ENCODE data around the gene ILF2. TPM values are rescaled to one million over a fixed set of nuclear protein-coding genes. Genes with fewer than 3 reads are reported as not detected.

ILF2 gene
- total and polyA plus RNA-seq, 3 experiments from 2014 or later = 126 to 394 (median 379) TPM

- no peak overlapping the region for H3K4me3 ChIP-seq (ENCODE audit: low read length)
- Mint-ChIP-seq H3K4me3 (no peak overlapping the region), H3K9me3 (no peaks in the 10 kb centered on the region), H3K27me3 (peaks cover 0 to 10% of the 10 kb centered on the region in 2 donors), H3K4me1 (peaks cover 8 to 13% (median 8%) of the 10 kb centered on the region in 3 donors), H3K36me3 (peaks cover 0 to under 1% (median 0%) of the 10 kb centered on the region in 3 donors), H3K27ac (peak overlapping the region in 2 of 8 donors; percentile 29 to 87)
- H3K4me1 ChIP-seq (ENCODE audit: insufficient read depth, low read length) = no peaks in the 10 kb centered on the region
- no peaks in the 10 kb centered on the region for H3K27me3 ChIP-seq (ENCODE audit: insufficient read depth, low read length, poor library complexity, severe bottlenecking)
- no peaks in the 10 kb centered on the region for H3K36me3 ChIP-seq (ENCODE audit: insufficient read depth, low read length)
- peak overlapping the region; percentile 24 for H3K27ac ChIP-seq (ENCODE audit: low read depth, low read length)
- H3K9me3 ChIP-seq (ENCODE audit: low read length) = no peaks in the 10 kb centered on the region
- ChIA-PET CTCF (no interaction called here), POLR2A (interaction anchor here (0.6 kb wide), 1 partner anchor 20 kb away, joined by 3 read pairs; no protein-coding TSS in a partner anchor)
- no peak for DNase-seq
Observed at GRCh38 chr1:153628638-153629342, 42.0 kb downstream of the ILF2 start.

- peaks cover 0 to 5% (median 0%) of the 10 kb centered on the region in 3 donors for H3K4me1 Mint-ChIP-seq
- Histone ChIP-seq H3K9me3 (ENCODE audit: low read length) (no peaks in the 10 kb centered on the region), H3K27me3 (ENCODE audit: insufficient read depth, low read length, poor library complexity, severe bottlenecking) (no peaks in the 10 kb centered on the region), H3K36me3 (ENCODE audit: insufficient read depth, low read length) (no peaks in the 10 kb centered on the region), H3K27ac (ENCODE audit: low read depth, low read length) (peak within 1 kb of the TSS; percentile 68), H3K4me3 (ENCODE audit: low read length) (no peak within 1 kb of the TSS), H3K4me1 (ENCODE audit: insufficient read depth, low read length) (no peaks in the 10 kb centered on the region)
- DNase-seq = peak in 1 of 5 donors; percentile 28
- H3K9me3 Mint-ChIP-seq = no peaks in the 10 kb centered on the region
- peak within 1 kb of the TSS in 2 of 8 donors; percentile 29 to 87 for H3K27ac Mint-ChIP-seq
- no peaks in the 10 kb centered on the region for H3K36me3 Mint-ChIP-seq
- ChIA-PET CTCF (no interaction called here), POLR2A (no interaction called here)
- H3K27me3 Mint-ChIP-seq = peaks cover 0 to 10% of the 10 kb centered on the region in 2 donors
- H3K4me3 Mint-ChIP-seq = no peak within 1 kb of the TSS
Observed at GRCh38 chr1:153627715-153628626, 42.8 kb downstream of the ILF2 start, which contains the start of gene S100A1. S100A1 (plus strand) TSS chr1:153628434; CDS start chr1:153630522, 2,088 bp downstream.

GRCh38 chr1:153626904-153627714 is 43.7 kb downstream of the ILF2 start, which contains the start of gene S100A13:
S100A13 (minus strand) TSS chr1:153627505; CDS start chr1:153626472, 1,033 bp downstream.
- ChIA-PET CTCF (no interaction called here), POLR2A (no interaction called here)
- no peak for DNase-seq
- H3K4me3 ChIP-seq (ENCODE audit: low read length) = no peak within 1 kb of the TSS
- Mint-ChIP-seq H3K4me3 (no peak within 1 kb of the TSS), H3K27me3 (peaks cover 0 to 10% of the 10 kb centered on the region in 2 donors), H3K27ac (peak within 1 kb of the TSS in 1 of 8 donors; percentile 36), H3K9me3 (no peaks in the 10 kb centered on the region), H3K36me3 (no peaks in the 10 kb centered on the region), H3K4me1 (no peaks in the 10 kb centered on the region)
- no peaks in the 10 kb centered on the region for H3K9me3 ChIP-seq (ENCODE audit: low read length)
- H3K36me3 ChIP-seq (ENCODE audit: insufficient read depth, low read length) = no peaks in the 10 kb centered on the region
- H3K4me1 ChIP-seq (ENCODE audit: insufficient read depth, low read length) = no peaks in the 10 kb centered on the region
- H3K27ac ChIP-seq (ENCODE audit: low read depth, low read length) = peak within 1 kb of the TSS; percentile 68
- H3K27me3 ChIP-seq (ENCODE audit: insufficient read depth, low read length, poor library complexity, severe bottlenecking) = no peaks in the 10 kb centered on the region

- Mint-ChIP-seq H3K9me3 (no peaks in the 10 kb centered on the region), H3K4me1 (no peaks in the 10 kb centered on the region)
Observed at GRCh38 chr1:153626477-153626903, 44.3 kb downstream of the ILF2 start.

GRCh38 chr1:153624965-153625611 is 45.7 kb downstream of the ILF2 start:
- Mint-ChIP-seq H3K4me3 (no peak overlapping the region), H3K27ac (peak overlapping the region in 1 of 8 donors; percentile 42), H3K4me1 (no peaks in the 10 kb centered on the region), H3K9me3 (no peaks in the 10 kb centered on the region), H3K27me3 (peaks cover 0 to 10% of the 10 kb centered on the region in 2 donors), H3K36me3 (no peaks in the 10 kb centered on the region)
- H3K4me3 ChIP-seq (ENCODE audit: low read length) = no peak overlapping the region
- H3K27me3 ChIP-seq (ENCODE audit: insufficient read depth, low read length, poor library complexity, severe bottlenecking) = no peaks in the 10 kb centered on the region
- ChIA-PET POLR2A (no interaction called here), CTCF (interaction anchor here (1.3 kb wide), 1 partner anchor 53 kb away, joined by 3 read pairs; the partner anchor contains the start of gene NPR1)
- H3K36me3 ChIP-seq (ENCODE audit: insufficient read depth, low read length) = no peaks in the 10 kb centered on the region
- H3K9me3 ChIP-seq (ENCODE audit: low read length) = no peaks in the 10 kb centered on the region
- DNase-seq = no peak
- no peaks in the 10 kb centered on the region for H3K4me1 ChIP-seq (ENCODE audit: insufficient read depth, low read length)
- H3K27ac ChIP-seq (ENCODE audit: low read depth, low read length) = no peak overlapping the region

More at GRCh38 chr1:153626477-153626903, 44.3 kb downstream of the ILF2 start:
- peak overlapping the region; percentile 68 for H3K27ac ChIP-seq (ENCODE audit: low read depth, low read length)
- Mint-ChIP-seq H3K4me3 (no peak overlapping the region), H3K27ac (peak overlapping the region in 1 of 8 donors; percentile 36), H3K27me3 (peaks cover 0 to 10% of the 10 kb centered on the region in 2 donors), H3K36me3 (no peaks in the 10 kb centered on the region)
- CTCF ChIA-PET = no interaction called here
- DNase-seq = no peak
- H3K9me3 ChIP-seq (ENCODE audit: low read length) = no peaks in the 10 kb centered on the region
- no peaks in the 10 kb centered on the region for H3K27me3 ChIP-seq (ENCODE audit: insufficient read depth, low read length, poor library complexity, severe bottlenecking)
- no peaks in the 10 kb centered on the region for H3K4me1 ChIP-seq (ENCODE audit: insufficient read depth, low read length)
- POLR2A ChIA-PET = no interaction called here
- H3K4me3 ChIP-seq (ENCODE audit: low read length) = no peak overlapping the region
- H3K36me3 ChIP-seq (ENCODE audit: insufficient read depth, low read length) = no peaks in the 10 kb centered on the region

DNA sequence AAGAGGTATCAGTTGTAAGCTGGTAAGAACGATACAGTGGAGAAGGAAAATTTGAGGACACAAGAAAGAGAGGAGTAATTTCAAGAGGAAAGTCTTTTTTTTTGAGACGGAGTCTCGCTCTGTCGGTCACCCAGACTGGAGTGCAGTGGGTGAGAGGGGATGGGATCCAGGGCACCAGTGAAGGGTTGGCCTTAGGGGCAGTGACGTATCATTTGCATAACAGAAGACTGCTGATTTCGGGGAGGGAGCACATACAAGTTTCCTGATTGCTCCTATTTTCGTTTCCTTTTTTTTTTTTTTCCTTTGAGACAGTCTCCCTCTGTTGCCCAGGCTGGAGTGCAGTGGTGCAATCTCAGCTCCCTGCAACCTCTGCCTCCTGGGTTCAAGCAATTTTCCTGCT is 47.7 kb downstream of the ILF2 start:
- DNase-seq = no peak
- Histone ChIP-seq H3K36me3 (ENCODE audit: insufficient read depth, low read length) (no peaks in the 10 kb centered on the region), H3K27me3 (ENCODE audit: insufficient read depth, low read length, poor library complexity, severe bottlenecking) (no peaks in the 10 kb centered on the region), H3K27ac (ENCODE audit: low read depth, low read length) (no peak overlapping the region), H3K4me1 (ENCODE audit: insufficient read depth, low read length) (no peaks in the 10 kb centered on the region), H3K9me3 (ENCODE audit: low read length) (no peaks in the 10 kb centered on the region), H3K4me3 (ENCODE audit: low read length) (no peak overlapping the region)
- no peaks in the 10 kb centered on the region for H3K9me3 Mint-ChIP-seq
- H3K4me3 Mint-ChIP-seq = no peak overlapping the region
- H3K27ac Mint-ChIP-seq = no peak overlapping the region
- no peaks in the 10 kb centered on the region for H3K4me1 Mint-ChIP-seq
- peaks cover 0 to 10% of the 10 kb centered on the region in 2 donors for H3K27me3 Mint-ChIP-seq
- ChIA-PET POLR2A (no interaction called here), CTCF (interaction anchor here (1.3 kb wide), 1 partner anchor 9 kb away, joined by 3 read pairs; no protein-coding TSS in a partner anchor)
- H3K36me3 Mint-ChIP-seq = no peaks in the 10 kb centered on the region

- no peak overlapping the region for H3K4me3 Mint-ChIP-seq
- no peaks in the 10 kb centered on the region for H3K36me3 Mint-ChIP-seq
- H3K27me3 ChIP-seq (ENCODE audit: insufficient read depth, low read length, poor library complexity, severe bottlenecking) = no peaks in the 10 kb centered on the region
- no peaks in the 10 kb centered on the region for H3K9me3 Mint-ChIP-seq
- DNase-seq = no peak
- H3K9me3 ChIP-seq (ENCODE audit: low read length) = no peaks in the 10 kb centered on the region
- CTCF ChIA-PET = interaction anchor here (0.9 kb wide), 1 partner anchor 15 kb away, joined by 3 read pairs; the partner anchor contains the start of gene CHTOP
- POLR2A ChIA-PET = no interaction called here
- H3K27ac ChIP-seq (ENCODE audit: low read depth, low read length) = no peak overlapping the region
- no peak overlapping the region for H3K4me3 ChIP-seq (ENCODE audit: low read length)
- peaks cover 0 to 4% (median 0%) of the 10 kb centered on the region in 3 donors for H3K4me1 Mint-ChIP-seq
- H3K36me3 ChIP-seq (ENCODE audit: insufficient read depth, low read length) = no peaks in the 10 kb centered on the region
- H3K4me1 ChIP-seq (ENCODE audit: insufficient read depth, low read length) = no peaks in the 10 kb centered on the region
- H3K27me3 Mint-ChIP-seq = peaks cover 0 to 8% of the 10 kb centered on the region in 2 donors
- H3K27ac Mint-ChIP-seq = no peak overlapping the region
Observed at GRCh38 chr1:153619171-153619570, 51.6 kb downstream of the ILF2 start.

Measured in CD8-positive, alpha-beta memory T cell (primary cell).